Measurements from ENCODE around the gene CCDC116.
"Not testable (repeated sequence)": the region's sequence is repeated elsewhere in the genome, so short reads cannot be mapped to it uniquely, and the experiment has no call there.

Gene CCDC116

GRCh38 chr22:21632237-21632895 lies at the start of gene CCDC116:
TSS of gene CCDC116 (plus strand) at chr22:21632760. CDS start at chr22:21633182, 422 bp downstream.
- peak; percentile 80 for DNase-seq

GRCh38 chr22:21582801-21583740 lies 49.5 kb upstream of the CCDC116 start:
- no peak for DNase-seq

GRCh38 chr22:21585389-21585788 lies 47.2 kb upstream of the CCDC116 start:
- no peak for DNase-seq

- DNase-seq = peak; percentile 88
Observed at GRCh38 chr22:21587803-21588611, 44.6 kb upstream of the CCDC116 start.

- no peak for DNase-seq
Observed at GRCh38 chr22:21589396-21589795, 43.2 kb upstream of the CCDC116 start.

GRCh38 chr22:21590809-21591641 lies 41.5 kb upstream of the CCDC116 start:
- no peak for DNase-seq

- DNase-seq = no peak
Observed at GRCh38 chr22:21591695-21592094, 40.9 kb upstream of the CCDC116 start.

GRCh38 chr22:21592422-21592821 lies 40.1 kb upstream of the CCDC116 start:
- no peak for DNase-seq

GRCh38 chr22:21593406-21594232 lies 38.9 kb upstream of the CCDC116 start:
- DNase-seq = no peak

- DNase-seq = no peak
Observed at GRCh38 chr22:21594865-21595452, 37.6 kb upstream of the CCDC116 start.

GRCh38 chr22:21596356-21597135 lies 36.0 kb upstream of the CCDC116 start:
- not testable (repeated sequence) for DNase-seq

GRCh38 chr22:21598302-21598701 lies 34.3 kb upstream of the CCDC116 start:
- DNase-seq = no peak

- no peak for DNase-seq
Observed at GRCh38 chr22:21599053-21599893, 33.3 kb upstream of the CCDC116 start.

GRCh38 chr22:21602579-21602978 lies 30.0 kb upstream of the CCDC116 start:
- DNase-seq = no peak

- DNase-seq = no peak
Observed at GRCh38 chr22:21603973-21604372, 28.6 kb upstream of the CCDC116 start.

- no peak for DNase-seq
Observed at GRCh38 chr22:21605887-21606564, 26.5 kb upstream of the CCDC116 start.

- DNase-seq = no peak
Observed at GRCh38 chr22:21606775-21607174, 25.8 kb upstream of the CCDC116 start.

- DNase-seq = not testable (repeated sequence)
Observed at GRCh38 chr22:21609556-21610157, 22.9 kb upstream of the CCDC116 start.

All from activated CD4-positive, alpha-beta T cell treated with anti-CD3 and anti-CD28 coated beads, Interleukin-10, Interleukin-2, amounts not matched to agents 100 ng/mL and 50 ng/mL, durations not matched to agents 16 hours and 8 hours (primary cell).